GM19023 (cell line): ENCODE measurements around the gene CEBPZ.
"Not testable (repeated sequence)": the region's sequence is repeated elsewhere in the genome, so short reads cannot be mapped to it uniquely, and the experiment has no call there.

Source experiments
- ATAC-seq: cut with Tn5 transposase; IDR thresholded peaks from one replicate; pipeline ENCODE4 v1.9.1; 2021; ENCODE audit warnings: mild to moderate bottlenecking, moderate library complexity; ENCODE audit not compliant: unreplicated experiment

The CEBPZ gene

GRCh38 chr2:37231241-37232130, at the start of gene CEBPZ, which contains the start of gene NDUFAF7:
Gene CEBPZ, minus strand, starts transcription at chr2:37231596. Its CDS starts 29 bp downstream, at chr2:37231567.
Gene NDUFAF7, plus strand, starts transcription at chr2:37231658. Its CDS starts 48 bp downstream, at chr2:37231706.
- ATAC-seq = peak; percentile 96

GRCh38 chr2:37276291-37276690, 44.9 kb upstream of the CEBPZ start:
- ATAC-seq = no peak

GRCh38 chr2:37274359-37274965, 43.1 kb upstream of the CEBPZ start:
- no peak for ATAC-seq

GRCh38 chr2:37271376-37272067, 40.1 kb upstream of the CEBPZ start:
- no peak for ATAC-seq

- no peak for ATAC-seq
Observed at GRCh38 chr2:37268111-37268510, 36.7 kb upstream of the CEBPZ start.

GRCh38 chr2:37267685-37268084, 36.3 kb upstream of the CEBPZ start:
- no peak for ATAC-seq

- ATAC-seq = no peak
Observed at GRCh38 chr2:37263839-37264238, 32.4 kb upstream of the CEBPZ start.

GRCh38 chr2:37262522-37262921, 31.1 kb upstream of the CEBPZ start:
- no peak for ATAC-seq

GRCh38 chr2:37250869-37251740, 19.7 kb upstream of the CEBPZ start:
- ATAC-seq = no peak

- ATAC-seq = no peak
Observed at GRCh38 chr2:37246205-37246604, 14.8 kb upstream of the CEBPZ start.

GRCh38 chr2:37244755-37245154, 13.4 kb upstream of the CEBPZ start:
- no peak for ATAC-seq

GRCh38 chr2:37244017-37244416, 12.6 kb upstream of the CEBPZ start:
- ATAC-seq = no peak

GRCh38 chr2:37243435-37243834, 12.0 kb upstream of the CEBPZ start:
- no peak for ATAC-seq

GRCh38 chr2:37232131-37232933, 936 bp upstream of the CEBPZ start:
- peak; percentile 8 for ATAC-seq

GRCh38 chr2:37230581-37230980, 815 bp downstream of the CEBPZ start:
- no peak for ATAC-seq

GRCh38 chr2:37228788-37229187, 2.6 kb downstream of the CEBPZ start:
- ATAC-seq = no peak

GRCh38 chr2:37226863-37227262, 4.5 kb downstream of the CEBPZ start:
- no peak for ATAC-seq

- not testable (repeated sequence) for ATAC-seq
Observed at GRCh38 chr2:37225129-37225528, 6.3 kb downstream of the CEBPZ start.

GRCh38 chr2:37224063-37224462, 7.3 kb downstream of the CEBPZ start:
- no peak for ATAC-seq

- no peak for ATAC-seq
Observed at GRCh38 chr2:37223131-37223530, 8.3 kb downstream of the CEBPZ start.
